ENCODE measurements around the gene ZNF436. TPM values are rescaled to one million over a fixed set of nuclear protein-coding genes. Genes with fewer than 3 reads are reported as not detected.

ZNF436 gene
- total and polyA plus RNA-seq, 9 of the 15 experiments (the other 6 are each of a cell fraction or from before 2014, with no cell fraction given) = 2.1 to 11.3 (median 6.8) TPM

GRCh38 chr1:23341931-23342692 is 27.5 kb downstream of the ZNF436 start (continued):
- TF ChIP-seq MYC (IDR thresholded peaks at IDR 0.05; ENCODE audit: low read depth, low read length) (no peak), MYC (CRISPR knock-in tag; IDR thresholded peaks at IDR 0.05; ENCODE audit: borderline replicate concordance, low read depth) (no peak), TSC22D4 (tag; IDR thresholded peaks at IDR 0.05) (no peak), DDX20 (tag; IDR thresholded peaks at IDR 0.05; ENCODE audit: low read depth) (no peak), MTA3 (IDR thresholded peaks at IDR 0.05; ENCODE audit: borderline replicate concordance) (no peak), CBFA2T3 (IDR thresholded peaks at IDR 0.05) (peak; percentile 86), GTF2F1 (IDR thresholded peaks at IDR 0.05; ENCODE audit: low read depth, low read length) (no peak), RB1 (IDR thresholded peaks at IDR 0.05; ENCODE audit: low read depth) (no peak), MTA2 (IDR thresholded peaks at IDR 0.05; ENCODE audit: low read depth) (peak; percentile 24; the same call in 1 of the 2 replicates), CEBPG (CRISPR knock-in tag; IDR thresholded peaks at IDR 0.05) (peak; percentile 38; the same call in 1 of the 2 replicates), CEBPG (tag; conservative IDR thresholded peaks at IDR 0.05 in 1 of 2, IDR thresholded peaks at IDR 0.05 in 1 of 2) (peak; percentile 36 to 69), CBFA2T2 (conservative IDR thresholded peaks at IDR 0.05) (peak; percentile 67), KAT7 (CRISPR knock-in tag; IDR thresholded peaks at IDR 0.05; ENCODE audit: borderline replicate concordance) (no peak), HDGF (IDR thresholded peaks at IDR 0.05) (peak; percentile 89), RCOR1 (IDR thresholded peaks at IDR 0.05; ENCODE audit: borderline replicate concordance in 1 of 2, low read depth in 2 of 2, low read length in 2 of 2) (no peak), TOE1 (IDR thresholded peaks at IDR 0.05; ENCODE audit: borderline replicate concordance) (no peak), TOE1 (CRISPR knock-in tag; IDR thresholded peaks at IDR 0.05; ENCODE audit: borderline replicate concordance, low read depth) (no peak), TEAD4 (IDR thresholded peaks at IDR 0.05; ENCODE audit: low read length) (peak; percentile 61), TEAD4 (CRISPR knock-in tag; IDR thresholded peaks at IDR 0.05; ENCODE audit: borderline replicate concordance) (no peak), BCOR (IDR thresholded peaks at IDR 0.05) (0 out of 2 replicates have a peak, but pooled peaks have one; percentile 10), KLF16 (IDR thresholded peaks at IDR 0.05) (no peak), FOXK2 (conservative IDR thresholded peaks at IDR 0.05 in 1 of 2, IDR thresholded peaks at IDR 0.05 in 1 of 2; ENCODE audit: low read depth in 2 of 2) (no peak), JUN (IDR thresholded peaks at IDR 0.05; ENCODE audit: borderline replicate concordance, low read depth, low read length) (no peak), JUN (CRISPR knock-in tag; IDR thresholded peaks at IDR 0.05; ENCODE audit: borderline replicate concordance) (no peak), ZNF23 (CRISPR knock-in tag; IDR thresholded peaks at IDR 0.05) (no peak), MCM7 (IDR thresholded peaks at IDR 0.05) (no peak), EP400 (IDR thresholded peaks at IDR 0.05) (0 out of 2 replicates have a peak, but pooled peaks have one; percentile 25)
- TF ChIP-seq, protein P1, sequence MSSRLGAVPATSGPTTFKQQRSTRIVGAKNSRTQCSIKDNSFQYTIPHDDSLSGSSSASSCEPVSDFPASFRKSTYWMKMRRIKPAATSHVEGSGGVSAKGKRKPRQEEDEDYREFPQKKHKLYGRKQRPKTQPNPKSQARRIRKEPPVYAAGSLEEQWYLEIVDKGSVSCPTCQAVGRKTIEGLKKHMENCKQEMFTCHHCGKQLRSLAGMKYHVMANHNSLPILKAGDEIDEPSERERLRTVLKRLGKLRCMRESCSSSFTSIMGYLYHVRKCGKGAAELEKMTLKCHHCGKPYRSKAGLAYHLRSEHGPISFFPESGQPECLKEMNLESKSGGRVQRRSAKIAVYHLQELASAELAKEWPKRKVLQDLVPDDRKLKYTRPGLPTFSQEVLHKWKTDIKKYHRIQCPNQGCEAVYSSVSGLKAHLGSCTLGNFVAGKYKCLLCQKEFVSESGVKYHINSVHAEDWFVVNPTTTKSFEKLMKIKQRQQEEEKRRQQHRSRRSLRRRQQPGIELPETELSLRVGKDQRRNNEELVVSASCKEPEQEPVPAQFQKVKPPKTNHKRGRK (tag; IDR thresholded peaks at IDR 0.05) = no peak
- TF ChIP-seq, protein P2, sequence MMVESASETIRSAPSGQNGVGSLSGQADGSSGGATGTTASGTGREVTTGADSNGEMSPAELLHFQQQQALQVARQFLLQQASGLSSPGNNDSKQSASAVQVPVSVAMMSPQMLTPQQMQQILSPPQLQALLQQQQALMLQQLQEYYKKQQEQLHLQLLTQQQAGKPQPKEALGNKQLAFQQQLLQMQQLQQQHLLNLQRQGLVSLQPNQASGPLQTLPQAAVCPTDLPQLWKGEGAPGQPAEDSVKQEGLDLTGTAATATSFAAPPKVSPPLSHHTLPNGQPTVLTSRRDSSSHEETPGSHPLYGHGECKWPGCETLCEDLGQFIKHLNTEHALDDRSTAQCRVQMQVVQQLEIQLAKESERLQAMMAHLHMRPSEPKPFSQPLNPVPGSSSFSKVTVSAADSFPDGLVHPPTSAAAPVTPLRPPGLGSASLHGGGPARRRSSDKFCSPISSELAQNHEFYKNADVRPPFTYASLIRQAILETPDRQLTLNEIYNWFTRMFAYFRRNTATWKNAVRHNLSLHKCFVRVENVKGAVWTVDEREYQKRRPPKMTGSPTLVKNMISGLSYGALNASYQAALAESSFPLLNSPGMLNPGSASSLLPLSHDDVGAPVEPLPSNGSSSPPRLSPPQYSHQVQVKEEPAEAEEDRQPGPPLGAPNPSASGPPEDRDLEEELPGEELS (CRISPR knock-in tag; IDR thresholded peaks at IDR 0.05; ENCODE audit: borderline replicate concordance) = no peak
